Measurements from ENCODE around the gene TNFAIP8. TPM values are rescaled to one million over a fixed set of nuclear protein-coding genes. Genes with fewer than 3 reads are reported as not detected.

TNFAIP8 gene
- total and polyA plus RNA-seq, 9 of the 15 experiments (the other 6 are each of a cell fraction or from before 2014, with no cell fraction given), result 29.9 to 52.2 (median 44.8) TPM

DNA sequence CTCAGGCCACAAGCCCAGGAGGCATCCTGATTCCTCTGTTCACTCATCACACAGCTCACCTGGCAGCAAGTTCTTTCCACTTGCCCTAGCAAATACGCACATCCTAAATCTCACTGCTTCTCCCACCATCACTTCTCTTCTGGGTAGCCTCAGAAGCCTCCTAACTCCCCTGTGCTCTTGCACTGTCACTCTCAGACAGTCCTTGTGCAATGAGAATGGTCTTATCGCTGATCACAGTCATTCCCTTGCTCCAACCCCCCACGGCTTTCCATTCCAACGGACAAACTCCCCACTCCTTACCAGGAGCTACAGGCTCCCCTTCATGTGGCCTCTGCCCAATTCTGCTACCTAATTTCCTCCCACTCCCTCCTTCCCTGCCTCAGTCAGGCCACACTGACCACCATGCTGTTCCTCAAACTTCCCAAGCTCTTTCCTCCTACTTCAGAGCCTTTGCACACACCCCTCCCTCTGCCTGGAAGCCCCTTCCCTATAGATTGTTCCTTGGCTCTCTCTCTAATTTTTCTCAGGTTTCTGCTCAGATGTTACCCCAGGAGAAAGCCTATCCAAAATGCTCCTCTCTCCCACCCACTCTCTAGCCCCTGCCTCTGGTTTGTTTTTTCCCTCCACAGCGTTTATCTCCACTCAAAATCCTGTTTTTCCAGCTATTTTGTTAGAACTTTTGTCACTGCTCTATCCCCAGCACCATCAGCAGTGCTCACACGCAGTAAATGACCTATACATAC lies 34.1 kb upstream of the TNFAIP8 start (continued):
- no peak for TF ChIP-seq ZNF695 (CRISPR knock-in tag; IDR thresholded peaks at IDR 0.05)
- TF ChIP-seq ZNF707 (CRISPR knock-in tag; conservative IDR thresholded peaks at IDR 0.05), result peak; percentile 88
- no peak for TF ChIP-seq ZNF282 (CRISPR knock-in tag; IDR thresholded peaks at IDR 0.05)
- TF ChIP-seq KAT7 (CRISPR knock-in tag; IDR thresholded peaks at IDR 0.05; ENCODE audit: borderline replicate concordance), result no peak
- TF ChIP-seq, protein P1, sequence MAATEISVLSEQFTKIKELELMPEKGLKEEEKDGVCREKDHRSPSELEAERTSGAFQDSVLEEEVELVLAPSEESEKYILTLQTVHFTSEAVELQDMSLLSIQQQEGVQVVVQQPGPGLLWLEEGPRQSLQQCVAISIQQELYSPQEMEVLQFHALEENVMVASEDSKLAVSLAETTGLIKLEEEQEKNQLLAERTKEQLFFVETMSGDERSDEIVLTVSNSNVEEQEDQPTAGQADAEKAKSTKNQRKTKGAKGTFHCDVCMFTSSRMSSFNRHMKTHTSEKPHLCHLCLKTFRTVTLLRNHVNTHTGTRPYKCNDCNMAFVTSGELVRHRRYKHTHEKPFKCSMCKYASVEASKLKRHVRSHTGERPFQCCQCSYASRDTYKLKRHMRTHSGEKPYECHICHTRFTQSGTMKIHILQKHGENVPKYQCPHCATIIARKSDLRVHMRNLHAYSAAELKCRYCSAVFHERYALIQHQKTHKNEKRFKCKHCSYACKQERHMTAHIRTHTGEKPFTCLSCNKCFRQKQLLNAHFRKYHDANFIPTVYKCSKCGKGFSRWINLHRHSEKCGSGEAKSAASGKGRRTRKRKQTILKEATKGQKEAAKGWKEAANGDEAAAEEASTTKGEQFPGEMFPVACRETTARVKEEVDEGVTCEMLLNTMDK (IDR thresholded peaks at IDR 0.05; ENCODE audit: borderline replicate concordance, insufficient read depth, low read depth, low read length, poor library complexity, severe bottlenecking), result no peak
- no peak for TF ChIP-seq POLR3G (IDR thresholded peaks at IDR 0.05; ENCODE audit: extremely low read depth, insufficient read length, insufficient replicate concordance)
- TF ChIP-seq NFIX (CRISPR knock-in tag; IDR thresholded peaks at IDR 0.05; ENCODE audit: low read depth), result no peak
- TF ChIP-seq, protein P2, sequence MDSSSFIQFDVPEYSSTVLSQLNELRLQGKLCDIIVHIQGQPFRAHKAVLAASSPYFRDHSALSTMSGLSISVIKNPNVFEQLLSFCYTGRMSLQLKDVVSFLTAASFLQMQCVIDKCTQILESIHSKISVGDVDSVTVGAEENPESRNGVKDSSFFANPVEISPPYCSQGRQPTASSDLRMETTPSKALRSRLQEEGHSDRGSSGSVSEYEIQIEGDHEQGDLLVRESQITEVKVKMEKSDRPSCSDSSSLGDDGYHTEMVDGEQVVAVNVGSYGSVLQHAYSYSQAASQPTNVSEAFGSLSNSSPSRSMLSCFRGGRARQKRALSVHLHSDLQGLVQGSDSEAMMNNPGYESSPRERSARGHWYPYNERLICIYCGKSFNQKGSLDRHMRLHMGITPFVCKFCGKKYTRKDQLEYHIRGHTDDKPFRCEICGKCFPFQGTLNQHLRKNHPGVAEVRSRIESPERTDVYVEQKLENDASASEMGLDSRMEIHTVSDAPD (CRISPR knock-in tag; IDR thresholded peaks at IDR 0.05), result no peak
- TF ChIP-seq, protein P3, sequence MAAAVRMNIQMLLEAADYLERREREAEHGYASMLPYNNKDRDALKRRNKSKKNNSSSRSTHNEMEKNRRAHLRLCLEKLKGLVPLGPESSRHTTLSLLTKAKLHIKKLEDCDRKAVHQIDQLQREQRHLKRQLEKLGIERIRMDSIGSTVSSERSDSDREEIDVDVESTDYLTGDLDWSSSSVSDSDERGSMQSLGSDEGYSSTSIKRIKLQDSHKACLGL (CRISPR knock-in tag; IDR thresholded peaks at IDR 0.05; ENCODE audit: borderline replicate concordance, poor library complexity, severe bottlenecking), result no peak
- no peak for TF ChIP-seq ZNF764 (CRISPR knock-in tag; IDR thresholded peaks at IDR 0.05; ENCODE audit: low read depth)
- TF ChIP-seq, protein P4, sequence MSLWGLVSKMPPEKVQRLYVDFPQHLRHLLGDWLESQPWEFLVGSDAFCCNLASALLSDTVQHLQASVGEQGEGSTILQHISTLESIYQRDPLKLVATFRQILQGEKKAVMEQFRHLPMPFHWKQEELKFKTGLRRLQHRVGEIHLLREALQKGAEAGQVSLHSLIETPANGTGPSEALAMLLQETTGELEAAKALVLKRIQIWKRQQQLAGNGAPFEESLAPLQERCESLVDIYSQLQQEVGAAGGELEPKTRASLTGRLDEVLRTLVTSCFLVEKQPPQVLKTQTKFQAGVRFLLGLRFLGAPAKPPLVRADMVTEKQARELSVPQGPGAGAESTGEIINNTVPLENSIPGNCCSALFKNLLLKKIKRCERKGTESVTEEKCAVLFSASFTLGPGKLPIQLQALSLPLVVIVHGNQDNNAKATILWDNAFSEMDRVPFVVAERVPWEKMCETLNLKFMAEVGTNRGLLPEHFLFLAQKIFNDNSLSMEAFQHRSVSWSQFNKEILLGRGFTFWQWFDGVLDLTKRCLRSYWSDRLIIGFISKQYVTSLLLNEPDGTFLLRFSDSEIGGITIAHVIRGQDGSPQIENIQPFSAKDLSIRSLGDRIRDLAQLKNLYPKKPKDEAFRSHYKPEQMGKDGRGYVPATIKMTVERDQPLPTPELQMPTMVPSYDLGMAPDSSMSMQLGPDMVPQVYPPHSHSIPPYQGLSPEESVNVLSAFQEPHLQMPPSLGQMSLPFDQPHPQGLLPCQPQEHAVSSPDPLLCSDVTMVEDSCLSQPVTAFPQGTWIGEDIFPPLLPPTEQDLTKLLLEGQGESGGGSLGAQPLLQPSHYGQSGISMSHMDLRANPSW (CRISPR knock-in tag; IDR thresholded peaks at IDR 0.05), result no peak
- peak; percentile 21; the same call in 1 of the 2 replicates for TF ChIP-seq SPI1 (IDR thresholded peaks at IDR 0.05; ENCODE audit: borderline replicate concordance, low read depth, low read length)
- TF ChIP-seq, protein P5, sequence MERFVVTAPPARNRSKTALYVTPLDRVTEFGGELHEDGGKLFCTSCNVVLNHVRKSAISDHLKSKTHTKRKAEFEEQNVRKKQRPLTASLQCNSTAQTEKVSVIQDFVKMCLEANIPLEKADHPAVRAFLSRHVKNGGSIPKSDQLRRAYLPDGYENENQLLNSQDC (CRISPR knock-in tag; IDR thresholded peaks at IDR 0.05), result no peak
- TF ChIP-seq CBX5 (IDR thresholded peaks at IDR 0.05; ENCODE audit: borderline replicate concordance, low read depth), result peak; percentile 65; the same call in 1 of the 2 replicates
- no peak; the same call in 1 of the 2 replicates for TF ChIP-seq RAD51 (IDR thresholded peaks at IDR 0.05; ENCODE audit: borderline replicate concordance, low read depth)
- TF ChIP-seq MEF2D (tag; conservative IDR thresholded peaks at IDR 0.05; ENCODE audit: low read depth), result peak; percentile 64; the same call in 1 of the 2 replicates
- TF ChIP-seq, protein P6, sequence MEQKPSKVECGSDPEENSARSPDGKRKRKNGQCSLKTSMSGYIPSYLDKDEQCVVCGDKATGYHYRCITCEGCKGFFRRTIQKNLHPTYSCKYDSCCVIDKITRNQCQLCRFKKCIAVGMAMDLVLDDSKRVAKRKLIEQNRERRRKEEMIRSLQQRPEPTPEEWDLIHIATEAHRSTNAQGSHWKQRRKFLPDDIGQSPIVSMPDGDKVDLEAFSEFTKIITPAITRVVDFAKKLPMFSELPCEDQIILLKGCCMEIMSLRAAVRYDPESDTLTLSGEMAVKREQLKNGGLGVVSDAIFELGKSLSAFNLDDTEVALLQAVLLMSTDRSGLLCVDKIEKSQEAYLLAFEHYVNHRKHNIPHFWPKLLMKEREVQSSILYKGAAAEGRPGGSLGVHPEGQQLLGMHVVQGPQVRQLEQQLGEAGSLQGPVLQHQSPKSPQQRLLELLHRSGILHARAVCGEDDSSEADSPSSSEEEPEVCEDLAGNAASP (IDR thresholded peaks at IDR 0.05), result no peak
- peak; percentile 82 for TF ChIP-seq GATA2 (CRISPR knock-in tag; IDR thresholded peaks at IDR 0.05)
- TF ChIP-seq TCF3 (CRISPR knock-in tag; IDR thresholded peaks at IDR 0.05), result peak; percentile 87
